B cell (primary cell): ENCODE data around the gene MAGEA9B. TPM values are rescaled to one million over a fixed set of nuclear protein-coding genes. Genes with fewer than 3 reads are reported as not detected.
"Not testable (repeated sequence)": the region's sequence is repeated elsewhere in the genome, so short reads cannot be mapped to it uniquely, and the experiment has no call there.

ENCODE experiments used
- ATAC-seq: fragments of 200-7000 bp; cut with Tn5 transposase; one replicate; pipeline ENCODE4 v1.10.0; 2021; ENCODE audit warnings: low read depth, mild to moderate bottlenecking, moderate number of reproducible peaks, moderate library complexity
- CTCF ChIA-PET: fragments of 350-600 bp; sonication (Branson Sonifier 250); formaldehyde crosslinking; loops from one replicate; lab custom pipeline; 2021; ENCODE audit warnings: antibody characterized with exemption, inconsistent platforms; lab: Charles Lee
- POLR2A ChIA-PET: fragments of 350-600 bp; sonication (Branson Sonifier 250); formaldehyde crosslinking; loops from one replicate; lab custom pipeline; 2021; ENCODE audit warnings: antibody characterized with exemption; lab: Charles Lee
- DNase-seq: peaks from one replicate; pipeline ENCODE4 v3.0.0; 2013
- H2AFZ ChIP-seq: 2 replicates; pipeline ENCODE4 v1.6.1; 2012; ENCODE audit warnings: mild to moderate bottlenecking, low read depth, low read length; ENCODE audit not compliant: insufficient read depth, poor library complexity, severe bottlenecking
- H3K27ac ChIP-seq, 2 donors: 1 replicate in 1 of 2; 2 replicates in 1 of 2; pipeline ENCODE4 v1.5.1; 2012 to 2013; ENCODE audit warnings: low read length in 2 of 2, mild to moderate bottlenecking in 2 of 2, moderate library complexity in 1 of 2
- H3K27me3 ChIP-seq, 4 experiments: fragments of 200-600 bp in 1 of 4; sonication (generic) in 1 of 4; replicated peaks in 1 of 4; 1 replicate in 2 of 4; 2 replicates in 2 of 4; pipeline versions ENCODE4 v1.6.1 to v1.7.0; 2013 to 2016; ENCODE audit warnings: low read length in 3 of 4, mild to moderate bottlenecking in 2 of 4, mixed read lengths in 1 of 4, moderate library complexity in 1 of 4; ENCODE audit not compliant: insufficient read depth in 4 of 4, control insufficient read depth in 3 of 4; ENCODE audit errors: control extremely low read depth in 1 of 4
- H3K36me3 ChIP-seq, 2 experiments: replicated peaks in 1 of 2; 1 replicate in 1 of 2; 2 replicates in 1 of 2; pipeline versions ENCODE4 v1.6.1 to v1.7.1; 2013; ENCODE audit warnings: low read length in 1 of 2; ENCODE audit not compliant: insufficient read depth in 2 of 2, control insufficient read depth in 1 of 2; ENCODE audit errors: control extremely low read depth in 1 of 2, extremely low read depth in 1 of 2
- H3K4me1 ChIP-seq, 2 donors: fragments of 200-600 bp in 1 of 2; sonication (generic) in 1 of 2; 1 replicate in 1 of 2; 2 replicates in 1 of 2; pipeline versions ENCODE4 v1.5.1 to v1.6.1; 2013 to 2017; ENCODE audit warnings: low read length in 2 of 2; ENCODE audit not compliant: control insufficient read depth in 2 of 2, insufficient read depth in 2 of 2
- H3K4me2 ChIP-seq: replicated peaks from 2 replicates; pipeline ENCODE3; 2012; ENCODE audit warnings: mild to moderate bottlenecking, low read depth, low read length; ENCODE audit not compliant: poor library complexity, severe bottlenecking
- H3K4me3 ChIP-seq, 5 experiments: fragments of 200-600 bp in 1 of 5; sonication (generic) in 1 of 5; 1 replicate in 3 of 5; 2 replicates in 2 of 5; pipeline versions ENCODE4 v1.5.1 to v1.7.0; 2011 to 2016; ENCODE audit warnings: low read length in 4 of 5, mild to moderate bottlenecking in 4 of 5, low read depth in 2 of 5, control low read depth in 1 of 5, moderate library complexity in 1 of 5; ENCODE audit not compliant: insufficient read depth in 1 of 5; ENCODE audit errors: control extremely low read depth in 1 of 5, extremely low read depth in 1 of 5
- H3K79me2 ChIP-seq: fragments of 200-600 bp; sonication (generic); one replicate; pipeline ENCODE4 v1.6.0; 2016; ENCODE audit warnings: low read length; ENCODE audit not compliant: control insufficient read depth, insufficient read depth
- H3K9ac ChIP-seq: fragments of 200-600 bp; sonication (generic); 2 replicates; pipeline ENCODE4 v1.6.1; 2017; ENCODE audit warnings: mild to moderate bottlenecking, low read length, moderate library complexity
- H3K9me3 ChIP-seq, 3 donors: one replicate each; pipeline versions ENCODE4 v1.6.1 to v1.7.1; 2013; ENCODE audit warnings: low read length in 2 of 3; ENCODE audit not compliant: control insufficient read depth in 2 of 3, insufficient read depth in 1 of 3; ENCODE audit errors: control extremely low read depth in 1 of 3
- H4K20me1 ChIP-seq: 2 replicates; pipeline ENCODE4 v1.6.0; 2012; ENCODE audit warnings: mild to moderate bottlenecking, low read length; ENCODE audit not compliant: insufficient read depth, control insufficient read depth, poor library complexity, severe bottlenecking
- H3K27ac Mint-ChIP-seq: one replicate; pipeline ENCODE4 v1.8.0; 2021; ENCODE audit warnings: mixed read lengths
- H3K27me3 Mint-ChIP-seq: one replicate; pipeline ENCODE4 v1.8.0; 2021; ENCODE audit warnings: mixed read lengths
- H3K4me1 Mint-ChIP-seq: one replicate; pipeline ENCODE4 v1.8.0; 2021; ENCODE audit warnings: mixed read lengths
- H3K4me3 Mint-ChIP-seq: one replicate; pipeline ENCODE4 v1.8.0; 2021; ENCODE audit warnings: mixed read lengths
- H3K9me3 Mint-ChIP-seq: one replicate; pipeline ENCODE4 v1.8.0; 2022; ENCODE audit warnings: mixed read lengths; ENCODE audit not compliant: insufficient read depth
- CTCF ChIP-seq: fragments of 200-600 bp; IDR thresholded peaks from one replicate; pipeline ENCODE4 v1.8.0; 2022; ENCODE audit warnings: antibody characterized with exemption, mild to moderate bottlenecking
- EZH2 ChIP-seq: IDR thresholded peaks from 2 replicates; pipeline ENCODE4 v1.6.1; 2012; ENCODE audit warnings: borderline replicate concordance, low read depth, mild to moderate bottlenecking, moderate library complexity, low read length; ENCODE audit not compliant: insufficient read depth, poor library complexity, severe bottlenecking
- WGBS: methylation state at CpG from one replicate; pipeline ENCODE4 v1.1.5; 2013; ENCODE audit warnings: missing lambda C conversion rate; ENCODE audit not compliant: insufficient coverage; 5-methylcytosine and 5-hydroxymethylcytosine counted together
- intact Hi-C: fragments of 100-400 bp; cut with micrococcal nuclease; formaldehyde crosslinking; loops from one replicate; pipeline ENCODE4 v1.10.0; 2022
- polyA plus RNA-seq: library from polyadenylated mRNA; depleted of rRNA; stranded (reverse); fragments of >200 nt; gene quantifications from 2 replicates; pipeline ENCODE4 v1.2.3, GENCODE V29; 2012
- total RNA-seq, 2 donors: library from RNA; stranded (reverse); fragments of 120-200 nt in 1 of 2; gene quantifications; 1 replicate in 1 of 2; 2 replicates in 1 of 2; pipeline versions ENCODE4 v1.2.3 to v1.2.4, GENCODE V29; 2013 to 2022

MAGEA9B gene
- total and polyA plus RNA-seq, 2 donors (not counting 1 experiment from before 2014, with no cell fraction given): 0.04 TPM; not detected in 1

- ATAC-seq, H3K9ac ChIP-seq, H3K4me2 ChIP-seq, H3K9me3 ChIP-seq, H3K27me3 ChIP-seq, DNase-seq, H3K4me3 ChIP-seq, H3K36me3 ChIP-seq, H3K4me1 Mint-ChIP-seq, H3K27ac Mint-ChIP-seq, intact Hi-C loops, H3K79me2 ChIP-seq, CTCF ChIA-PET, H3K4me1 ChIP-seq, H4K20me1 ChIP-seq, H2AFZ ChIP-seq, H3K4me3 Mint-ChIP-seq, H3K9me3 Mint-ChIP-seq, H3K27ac ChIP-seq, POLR2A ChIA-PET: not testable (repeated sequence)
- WGBS: no CpG with 5 or more reads among the region's 1 CpG
- peaks cover 13% of the 10 kb centered on the region for H3K27me3 Mint-ChIP-seq
Observed at GRCh38 chrX:149573456-149573855, 13.8 kb downstream of the MAGEA9B start.

- H3K9me3 ChIP-seq: no peaks in the 10 kb centered on the region
- no peak overlapping the region for H3K27ac ChIP-seq
- no peaks in the 10 kb centered on the region for H3K36me3 ChIP-seq
- H3K27ac Mint-ChIP-seq: no peak overlapping the region
- intact Hi-C loops: no loop called here
- DNase-seq: no peak
- no peaks in the 10 kb centered on the region for H3K9me3 Mint-ChIP-seq
- H3K27me3 Mint-ChIP-seq: peaks cover 13% of the 10 kb centered on the region
- TF ChIP-seq EZH2 (no peak), CTCF (no peak)
- H3K9ac ChIP-seq: no peak overlapping the region
- no peak for ATAC-seq
- no peak overlapping the region for H3K4me3 ChIP-seq
- no peaks in the 10 kb centered on the region for H3K4me1 Mint-ChIP-seq
- no peak overlapping the region for H2AFZ ChIP-seq
- CTCF ChIA-PET: no interaction called here
- H3K4me1 ChIP-seq: no peaks in the 10 kb centered on the region
- no peak overlapping the region for H3K4me3 Mint-ChIP-seq
- H3K79me2 ChIP-seq: no peaks in the 10 kb centered on the region
- H3K27me3 ChIP-seq: no peaks in the 10 kb centered on the region
- POLR2A ChIA-PET: no interaction called here
- no CpG with 5 or more reads among the region's 1 CpG for WGBS
- H4K20me1 ChIP-seq: no peaks in the 10 kb centered on the region
- H3K4me2 ChIP-seq: no peak overlapping the region
Observed at GRCh38 chrX:149572743-149573142, 14.5 kb downstream of the MAGEA9B start.
